Suprapubic skin (tissue), 4 donors: ENCODE data around the gene ERAL1. TPM values are rescaled to one million over a fixed set of nuclear protein-coding genes. Genes with fewer than 3 reads are reported as not detected.

ENCODE experiments used
- DNase-seq, 2 donors: peaks; one replicate each; pipeline ENCODE4 v3.0.0-alpha.2; 2019; ENCODE audit warnings: low spot score in 2 of 2
- H3K27ac ChIP-seq: fragments of 200-600 bp; sonication (generic); one replicate; pipeline ENCODE4 v1.5.1; 2019
- H3K27me3 ChIP-seq: fragments of 200-600 bp; sonication (generic); one replicate; pipeline ENCODE4 v1.5.1; 2019
- H3K36me3 ChIP-seq: fragments of 200-600 bp; sonication (generic); one replicate; pipeline ENCODE4 v1.5.1; 2019
- H3K4me1 ChIP-seq: fragments of 200-600 bp; sonication (generic); one replicate; pipeline ENCODE4 v1.5.1; 2019
- H3K4me3 ChIP-seq: fragments of 200-600 bp; sonication (generic); one replicate; pipeline ENCODE4 v1.5.1; 2019; ENCODE audit warnings: mild to moderate bottlenecking
- H3K9me3 ChIP-seq: fragments of 200-600 bp; sonication (generic); one replicate; pipeline ENCODE4 v1.5.1; 2019
- EP300 ChIP-seq: sonication (generic); formaldehyde crosslinking; IDR thresholded peaks from one replicate; pipeline ENCODE4 v1.6.1; 2017; ENCODE audit warnings: antibody characterized with exemption
- POLR2A ChIP-seq, 2 donors: fragments of 450-650 bp; IDR thresholded peaks; one replicate each; pipeline ENCODE4 v1.6.1; 2017; ENCODE audit warnings: antibody characterized with exemption in 2 of 2, mild to moderate bottlenecking in 2 of 2, moderate library complexity in 2 of 2
- POLR2AphosphoS5 ChIP-seq, 3 donors: sonication (generic); formaldehyde crosslinking; IDR thresholded peaks; one replicate each; pipeline ENCODE4 v1.6.1; 2017; ENCODE audit warnings: antibody characterized with exemption in 3 of 3
- WGBS: methylation state at CpG from one replicate; pipeline ENCODE4 v1.1.5; 2018; 5-methylcytosine and 5-hydroxymethylcytosine counted together
- total RNA-seq, 4 donors: library from RNA; depleted of rRNA; stranded (reverse); fragments of >200 nt; gene quantifications; one replicate each; pipeline ENCODE4 v1.1.0, GENCODE V29; 2016
- TF ChIP-seq, protein P1 (sequence below), 2 donors: fragments of 200-600 bp in 1 of 2; fragments of 450-650 bp in 1 of 2; sonication (generic) in 1 of 2; IDR thresholded peaks; one replicate each; pipeline ENCODE4 v1.5.1; 2016 to 2019; ENCODE audit warnings: antibody characterized with exemption in 2 of 2, mild to moderate bottlenecking in 1 of 2, moderate library complexity in 1 of 2

ERAL1 gene
- total RNA-seq, 4 donors from 2014 or later: 42.2 to 61.4 (median 45.0) TPM

DNA sequence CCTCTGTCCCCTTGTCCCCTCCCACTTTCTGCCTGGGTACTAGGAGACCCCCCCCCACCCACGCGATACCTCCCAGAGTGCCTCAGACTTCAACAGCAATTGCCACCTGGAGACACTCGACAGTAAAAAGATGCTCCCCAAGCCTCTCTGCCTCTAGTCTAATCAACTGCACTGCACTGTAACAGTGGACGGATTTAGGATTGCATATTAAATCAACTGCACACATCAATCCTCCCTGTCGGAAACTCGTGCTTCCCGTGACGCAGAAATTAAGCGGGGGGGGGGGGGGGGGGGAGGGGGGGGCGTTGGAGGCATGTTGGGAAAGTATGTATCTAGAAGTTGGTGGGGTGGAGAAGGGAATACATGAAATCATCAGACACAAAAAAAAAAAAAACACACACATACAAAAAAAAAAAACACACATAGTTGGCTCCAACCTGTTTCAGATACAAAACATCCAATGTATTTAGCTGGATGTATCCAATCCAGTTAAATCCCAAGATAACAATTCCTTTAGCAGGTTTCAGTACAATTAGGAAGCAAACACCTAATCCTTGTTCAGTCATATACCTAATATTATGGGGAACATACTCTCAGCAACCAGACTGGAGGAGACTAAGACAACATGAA is 42.0 kb upstream of the ERAL1 start:
- Histone ChIP-seq H3K27ac (peak overlapping the region; percentile 95), H3K27me3 (no peaks in the 10 kb centered on the region), H3K36me3 (no peaks in the 10 kb centered on the region), H3K4me3 (peak overlapping the region; percentile 94), H3K9me3 (no peaks in the 10 kb centered on the region), H3K4me1 (peaks cover 44% of the 10 kb centered on the region)
- DNase-seq: no peak
- WGBS: 1% methylated on average over 10 of the region's 10 CpGs
- TF ChIP-seq, protein P1, sequence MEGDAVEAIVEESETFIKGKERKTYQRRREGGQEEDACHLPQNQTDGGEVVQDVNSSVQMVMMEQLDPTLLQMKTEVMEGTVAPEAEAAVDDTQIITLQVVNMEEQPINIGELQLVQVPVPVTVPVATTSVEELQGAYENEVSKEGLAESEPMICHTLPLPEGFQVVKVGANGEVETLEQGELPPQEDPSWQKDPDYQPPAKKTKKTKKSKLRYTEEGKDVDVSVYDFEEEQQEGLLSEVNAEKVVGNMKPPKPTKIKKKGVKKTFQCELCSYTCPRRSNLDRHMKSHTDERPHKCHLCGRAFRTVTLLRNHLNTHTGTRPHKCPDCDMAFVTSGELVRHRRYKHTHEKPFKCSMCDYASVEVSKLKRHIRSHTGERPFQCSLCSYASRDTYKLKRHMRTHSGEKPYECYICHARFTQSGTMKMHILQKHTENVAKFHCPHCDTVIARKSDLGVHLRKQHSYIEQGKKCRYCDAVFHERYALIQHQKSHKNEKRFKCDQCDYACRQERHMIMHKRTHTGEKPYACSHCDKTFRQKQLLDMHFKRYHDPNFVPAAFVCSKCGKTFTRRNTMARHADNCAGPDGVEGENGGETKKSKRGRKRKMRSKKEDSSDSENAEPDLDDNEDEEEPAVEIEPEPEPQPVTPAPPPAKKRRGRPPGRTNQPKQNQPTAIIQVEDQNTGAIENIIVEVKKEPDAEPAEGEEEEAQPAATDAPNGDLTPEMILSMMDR (IDR thresholded peaks at IDR 0.05): no peak
- TF ChIP-seq POLR2AphosphoS5 (IDR thresholded peaks at IDR 0.05) (no peak), POLR2A (IDR thresholded peaks at IDR 0.05) (no peak), EP300 (no peak)

DNA sequence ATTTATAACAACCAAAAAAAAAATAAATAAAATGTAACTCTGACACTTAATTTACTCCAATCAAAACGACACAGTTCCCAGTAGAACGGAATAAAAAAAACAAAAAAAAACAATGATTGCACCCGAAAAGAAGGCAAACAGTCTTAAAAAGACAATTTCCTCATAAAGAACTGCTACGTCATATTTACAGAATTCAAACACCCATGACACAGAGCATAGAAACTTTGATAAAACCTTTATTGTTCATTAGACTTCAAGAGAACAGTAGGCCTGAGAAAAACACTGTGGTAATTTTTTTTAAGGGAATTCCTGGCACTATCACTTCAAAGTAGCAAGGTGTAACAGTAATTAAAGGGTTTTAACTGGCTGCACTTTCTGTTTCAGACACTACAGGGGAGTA is 38.3 kb upstream of the ERAL1 start:
- H3K4me1 ChIP-seq: peaks cover 7% of the 10 kb centered on the region
- no peaks in the 10 kb centered on the region for H3K9me3 ChIP-seq
- no peaks in the 10 kb centered on the region for H3K27me3 ChIP-seq
- no peak overlapping the region for H3K4me3 ChIP-seq
- H3K36me3 ChIP-seq: no peaks in the 10 kb centered on the region
- no peak overlapping the region for H3K27ac ChIP-seq
- TF ChIP-seq EP300 (no peak), POLR2A (IDR thresholded peaks at IDR 0.05) (no peak), POLR2AphosphoS5 (IDR thresholded peaks at IDR 0.05) (no peak)
- TF ChIP-seq, protein P1 (IDR thresholded peaks at IDR 0.05): no peak
- WGBS: 86% methylated on average over 4 of the region's 4 CpGs
- no peak for DNase-seq

GRCh38 chr17:28818819-28819221 is 36.0 kb upstream of the ERAL1 start:
- no peaks in the 10 kb centered on the region for H3K36me3 ChIP-seq
- H3K4me3 ChIP-seq: no peak overlapping the region
- 56% methylated on average over 3 of the region's 3 CpGs for WGBS
- no peak for DNase-seq
- no peak overlapping the region for H3K27ac ChIP-seq
- TF ChIP-seq, protein P1 (IDR thresholded peaks at IDR 0.05): no peak
- TF ChIP-seq POLR2A (IDR thresholded peaks at IDR 0.05) (no peak), EP300 (no peak), POLR2AphosphoS5 (IDR thresholded peaks at IDR 0.05) (no peak)
- no peaks in the 10 kb centered on the region for H3K9me3 ChIP-seq
- H3K4me1 ChIP-seq: no peaks in the 10 kb centered on the region
- H3K27me3 ChIP-seq: no peaks in the 10 kb centered on the region

DNA sequence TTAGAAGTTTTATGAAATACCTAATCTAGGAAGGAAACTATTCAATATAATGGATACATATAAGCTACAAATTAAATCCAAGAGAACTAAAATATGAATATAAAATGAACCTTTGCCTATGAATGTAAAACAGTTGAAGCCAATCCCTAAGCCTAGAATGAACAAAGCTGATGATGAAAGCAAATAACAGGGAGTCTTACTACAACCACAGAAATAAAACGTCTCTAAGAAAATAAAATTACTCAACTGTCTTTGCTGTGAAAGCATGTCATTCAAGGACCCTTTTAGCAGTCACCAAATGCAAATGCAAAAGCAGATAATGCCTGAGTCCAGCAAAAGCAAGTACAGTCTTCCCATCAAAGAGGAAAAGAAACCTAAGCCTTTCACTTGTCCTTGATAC is 35.2 kb upstream of the ERAL1 start:
- H3K27me3 ChIP-seq: no peaks in the 10 kb centered on the region
- no peak for DNase-seq
- no peaks in the 10 kb centered on the region for H3K9me3 ChIP-seq
- WGBS: 46% methylated on average over 1 of the region's 1 CpG
- no peak overlapping the region for H3K27ac ChIP-seq
- H3K4me1 ChIP-seq: no peaks in the 10 kb centered on the region
- H3K36me3 ChIP-seq: no peaks in the 10 kb centered on the region
- H3K4me3 ChIP-seq: no peak overlapping the region
- TF ChIP-seq POLR2A (IDR thresholded peaks at IDR 0.05) (no peak), EP300 (no peak), POLR2AphosphoS5 (IDR thresholded peaks at IDR 0.05) (no peak)
- TF ChIP-seq, protein P1 (IDR thresholded peaks at IDR 0.05): no peak

DNA sequence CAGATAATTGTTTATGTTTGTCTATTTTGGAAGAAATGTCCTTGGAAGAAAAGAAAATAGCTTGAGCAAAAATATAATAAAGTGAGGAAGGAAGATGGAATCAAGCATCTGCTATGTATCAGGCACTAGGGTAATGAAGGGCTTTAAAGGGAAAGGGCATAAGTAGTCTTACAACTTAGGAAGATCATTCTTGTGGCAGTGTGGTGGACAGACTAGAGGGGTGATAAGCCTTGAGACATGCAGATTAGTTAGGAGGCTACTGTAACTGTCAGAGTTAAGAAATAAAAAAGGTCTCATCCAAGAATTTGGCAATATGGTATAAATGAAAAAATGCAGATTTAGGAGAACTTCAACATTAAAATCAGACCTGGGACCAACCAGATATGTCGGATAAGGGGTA is 27.1 kb upstream of the ERAL1 start:
- H3K9me3 ChIP-seq: no peaks in the 10 kb centered on the region
- H3K4me3 ChIP-seq: no peak overlapping the region
- H3K27ac ChIP-seq: no peak overlapping the region
- DNase-seq: no peak
- WGBS: 88% methylated on average over 1 of the region's 1 CpG
- TF ChIP-seq POLR2AphosphoS5 (IDR thresholded peaks at IDR 0.05) (no peak), POLR2A (IDR thresholded peaks at IDR 0.05) (no peak), EP300 (no peak)
- TF ChIP-seq, protein P1 (IDR thresholded peaks at IDR 0.05): no peak
- H3K27me3 ChIP-seq: no peaks in the 10 kb centered on the region
- H3K4me1 ChIP-seq: no peaks in the 10 kb centered on the region
- H3K36me3 ChIP-seq: no peaks in the 10 kb centered on the region
